Stimulated activated CD8-positive, alpha-beta memory T cell treated with anti-CD3 and anti-CD28 coated beads, Interleukin-15, amount 100 ng/mL, for 1 hour (primary cell): ENCODE measurements around the gene WWC2.

Experiments used
- DNase-seq: peaks from one replicate; pipeline ENCODE4 v3.0.0-alpha.2; 2020; ENCODE audit warnings: low read depth

Gene WWC2

GRCh38 chr4:183256756-183257385, 157.8 kb downstream of the WWC2 start:
- no peak for DNase-seq

- no peak for DNase-seq
Observed at GRCh38 chr4:183257808-183258207, 158.8 kb downstream of the WWC2 start.

GRCh38 chr4:183260491-183261151, 161.6 kb downstream of the WWC2 start:
- DNase-seq = no peak

- peak; percentile 51 for DNase-seq
Observed at GRCh38 chr4:183261953-183262775, 163.1 kb downstream of the WWC2 start.

GRCh38 chr4:183262776-183263100, 163.7 kb downstream of the WWC2 start:
- DNase-seq = no peak

GRCh38 chr4:183263787-183264386, 164.8 kb downstream of the WWC2 start:
- no peak for DNase-seq

GRCh38 chr4:183264614-183265013, 165.6 kb downstream of the WWC2 start:
- no peak for DNase-seq

- no peak for DNase-seq
Observed at GRCh38 chr4:183266371-183266770, 167.3 kb downstream of the WWC2 start.

GRCh38 chr4:183268556-183268955, 169.5 kb downstream of the WWC2 start:
- no peak for DNase-seq

GRCh38 chr4:183272384-183272783, 173.3 kb downstream of the WWC2 start:
- DNase-seq = no peak

GRCh38 chr4:183276106-183276505, 177.0 kb downstream of the WWC2 start:
- DNase-seq = no peak

- no peak for DNase-seq
Observed at GRCh38 chr4:183284258-183284785, 185.3 kb downstream of the WWC2 start.

GRCh38 chr4:183284965-183285364, 185.9 kb downstream of the WWC2 start:
- no peak for DNase-seq

- DNase-seq = no peak
Observed at GRCh38 chr4:183285886-183286285, 186.8 kb downstream of the WWC2 start.

GRCh38 chr4:183286590-183287308, 187.7 kb downstream of the WWC2 start:
- DNase-seq = no peak

- DNase-seq = no peak
Observed at GRCh38 chr4:183287309-183287659, 188.2 kb downstream of the WWC2 start.

- no peak for DNase-seq
Observed at GRCh38 chr4:183287677-183288076, 188.6 kb downstream of the WWC2 start.

GRCh38 chr4:183288955-183289354, 189.9 kb downstream of the WWC2 start:
- DNase-seq = no peak

GRCh38 chr4:183289688-183290087, 190.6 kb downstream of the WWC2 start:
- no peak for DNase-seq

- no peak for DNase-seq
Observed at GRCh38 chr4:183291070-183291469, 192.0 kb downstream of the WWC2 start.

GRCh38 chr4:183295711-183296110, 196.7 kb downstream of the WWC2 start:
- DNase-seq = no peak

GRCh38 chr4:183297675-183298074, 198.6 kb downstream of the WWC2 start:
- no peak for DNase-seq
